ENCODE measurements around the gene TRPM8.

DNA sequence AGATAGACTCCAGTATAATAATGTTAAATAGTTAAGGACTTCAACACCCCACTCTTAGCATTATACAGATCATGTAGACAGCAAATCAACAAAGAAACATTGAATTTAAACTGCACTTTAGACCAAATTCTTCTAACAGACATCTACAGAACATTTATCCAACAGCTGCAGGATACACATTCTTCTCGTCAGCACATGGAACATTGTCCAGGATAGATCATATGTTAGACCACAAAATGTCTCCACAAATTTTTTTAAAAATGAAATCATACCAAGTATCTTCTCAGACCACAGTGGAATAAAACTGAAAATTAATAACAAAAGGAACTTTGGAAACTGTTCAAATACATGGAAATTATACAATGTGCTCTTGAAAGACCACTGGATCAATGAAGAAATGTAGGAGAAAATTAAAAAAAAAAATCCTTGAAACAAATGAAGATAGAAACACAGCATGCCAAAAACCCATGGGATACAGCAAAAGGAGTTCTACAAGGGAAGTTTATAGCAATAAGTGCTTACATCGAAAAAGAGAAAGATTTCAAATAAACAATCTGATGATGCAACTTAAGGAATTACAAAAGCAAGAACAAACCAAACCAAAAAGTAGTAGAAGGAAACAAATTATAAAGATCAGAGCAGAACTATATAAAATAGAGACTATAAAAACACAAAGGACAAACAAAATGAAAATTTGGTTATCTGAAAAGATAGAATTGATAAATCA lies 121.1 kb downstream of the TRPM8 start:
- TF ChIP-seq, protein P1, sequence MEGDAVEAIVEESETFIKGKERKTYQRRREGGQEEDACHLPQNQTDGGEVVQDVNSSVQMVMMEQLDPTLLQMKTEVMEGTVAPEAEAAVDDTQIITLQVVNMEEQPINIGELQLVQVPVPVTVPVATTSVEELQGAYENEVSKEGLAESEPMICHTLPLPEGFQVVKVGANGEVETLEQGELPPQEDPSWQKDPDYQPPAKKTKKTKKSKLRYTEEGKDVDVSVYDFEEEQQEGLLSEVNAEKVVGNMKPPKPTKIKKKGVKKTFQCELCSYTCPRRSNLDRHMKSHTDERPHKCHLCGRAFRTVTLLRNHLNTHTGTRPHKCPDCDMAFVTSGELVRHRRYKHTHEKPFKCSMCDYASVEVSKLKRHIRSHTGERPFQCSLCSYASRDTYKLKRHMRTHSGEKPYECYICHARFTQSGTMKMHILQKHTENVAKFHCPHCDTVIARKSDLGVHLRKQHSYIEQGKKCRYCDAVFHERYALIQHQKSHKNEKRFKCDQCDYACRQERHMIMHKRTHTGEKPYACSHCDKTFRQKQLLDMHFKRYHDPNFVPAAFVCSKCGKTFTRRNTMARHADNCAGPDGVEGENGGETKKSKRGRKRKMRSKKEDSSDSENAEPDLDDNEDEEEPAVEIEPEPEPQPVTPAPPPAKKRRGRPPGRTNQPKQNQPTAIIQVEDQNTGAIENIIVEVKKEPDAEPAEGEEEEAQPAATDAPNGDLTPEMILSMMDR (IDR thresholded peaks at IDR 0.05; ENCODE audit: control extremely low read depth in 1 of 3, insufficient read depth in 1 of 3, low read depth in 1 of 3, low read length in 3 of 3), result no peak
- TF ChIP-seq BACH1 (IDR thresholded peaks at IDR 0.05; ENCODE audit: low read length), result no peak
- TF ChIP-seq, protein P2, sequence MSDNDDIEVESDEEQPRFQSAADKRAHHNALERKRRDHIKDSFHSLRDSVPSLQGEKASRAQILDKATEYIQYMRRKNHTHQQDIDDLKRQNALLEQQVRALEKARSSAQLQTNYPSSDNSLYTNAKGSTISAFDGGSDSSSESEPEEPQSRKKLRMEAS (IDR thresholded peaks at IDR 0.05), result no peak
- TF ChIP-seq, protein P3, sequence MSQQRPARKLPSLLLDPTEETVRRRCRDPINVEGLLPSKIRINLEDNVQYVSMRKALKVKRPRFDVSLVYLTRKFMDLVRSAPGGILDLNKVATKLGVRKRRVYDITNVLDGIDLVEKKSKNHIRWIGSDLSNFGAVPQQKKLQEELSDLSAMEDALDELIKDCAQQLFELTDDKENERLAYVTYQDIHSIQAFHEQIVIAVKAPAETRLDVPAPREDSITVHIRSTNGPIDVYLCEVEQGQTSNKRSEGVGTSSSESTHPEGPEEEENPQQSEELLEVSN (IDR thresholded peaks at IDR 0.05), result no peak
- no peak for TF ChIP-seq CHD2 (IDR thresholded peaks at IDR 0.05; ENCODE audit: low read length)
- TF ChIP-seq POLR2AphosphoS5 (IDR thresholded peaks at IDR 0.05; ENCODE audit: low read depth, low read length), result no peak
- TF ChIP-seq HDAC2 (IDR thresholded peaks at IDR 0.05; ENCODE audit: borderline replicate concordance in 1 of 2, low read depth in 2 of 2, low read length in 2 of 2), result no peak
- TF ChIP-seq ASH2L (IDR thresholded peaks at IDR 0.05; ENCODE audit: low read length), result no peak
- TF ChIP-seq, protein P4, sequence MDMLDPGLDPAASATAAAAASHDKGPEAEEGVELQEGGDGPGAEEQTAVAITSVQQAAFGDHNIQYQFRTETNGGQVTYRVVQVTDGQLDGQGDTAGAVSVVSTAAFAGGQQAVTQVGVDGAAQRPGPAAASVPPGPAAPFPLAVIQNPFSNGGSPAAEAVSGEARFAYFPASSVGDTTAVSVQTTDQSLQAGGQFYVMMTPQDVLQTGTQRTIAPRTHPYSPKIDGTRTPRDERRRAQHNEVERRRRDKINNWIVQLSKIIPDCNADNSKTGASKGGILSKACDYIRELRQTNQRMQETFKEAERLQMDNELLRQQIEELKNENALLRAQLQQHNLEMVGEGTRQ (IDR thresholded peaks at IDR 0.05; ENCODE audit: low read length), result no peak
